Measurements from ENCODE around the gene OR10X1.

Gene OR10X1

GRCh38 chr1:158579733-158580132 is at the start of gene OR10X1:
Gene OR10X1, minus strand, starts transcription at chr1:158579899. Its CDS starts 0 bp downstream, at chr1:158579899.
- no peak for DNase-seq

GRCh38 chr1:158613764-158614163 is 34.1 kb upstream of the OR10X1 start:
- DNase-seq = no peak

GRCh38 chr1:158611916-158612315 is 32.2 kb upstream of the OR10X1 start:
- DNase-seq = no peak

- no peak for DNase-seq
Measured at GRCh38 chr1:158607296-158607695, 27.6 kb upstream of the OR10X1 start.

GRCh38 chr1:158604968-158605367 is 25.3 kb upstream of the OR10X1 start, which contains the start of gene OR10Z1:
Gene OR10Z1, plus strand, starts transcription at chr1:158605268. Its CDS starts 1,171 bp downstream, at chr1:158606439.
- DNase-seq = no peak

- DNase-seq = no peak
Measured at GRCh38 chr1:158600735-158601134, 21.0 kb upstream of the OR10X1 start.

- no peak for DNase-seq
Measured at GRCh38 chr1:158586942-158587341, 7.2 kb upstream of the OR10X1 start.

- no peak for DNase-seq
Measured at GRCh38 chr1:158583962-158584361, 4.3 kb upstream of the OR10X1 start.

GRCh38 chr1:158577561-158577960 is 2.1 kb downstream of the OR10X1 start:
- DNase-seq = no peak

GRCh38 chr1:158572226-158572625 is 7.5 kb downstream of the OR10X1 start:
- DNase-seq = no peak

GRCh38 chr1:158570480-158570879 is 9.2 kb downstream of the OR10X1 start, which contains the start of gene OR6P1:
Gene OR6P1, minus strand, starts transcription at chr1:158570580. Its CDS starts 6,976 bp downstream, at chr1:158563604.
- no peak for DNase-seq

GRCh38 chr1:158564608-158565007 is 15.1 kb downstream of the OR10X1 start:
- DNase-seq = no peak

GRCh38 chr1:158563853-158564252 is 15.8 kb downstream of the OR10X1 start:
- DNase-seq = no peak

GRCh38 chr1:158559696-158560095 is 20.0 kb downstream of the OR10X1 start:
- DNase-seq = no peak

- DNase-seq = no peak
Measured at GRCh38 chr1:158554352-158554751, 25.3 kb downstream of the OR10X1 start, which contains the start of gene OR6Y1. Gene OR6Y1, minus strand, starts transcription at chr1:158554405. Its CDS starts 6,300 bp downstream, at chr1:158548105.

- no peak for DNase-seq
Measured at GRCh38 chr1:158552296-158552695, 27.4 kb downstream of the OR10X1 start.

GRCh38 chr1:158547533-158547932 is 32.2 kb downstream of the OR10X1 start:
- DNase-seq = no peak

GRCh38 chr1:158537609-158538008 is 42.1 kb downstream of the OR10X1 start:
- DNase-seq = no peak

GRCh38 chr1:158534496-158534895 is 45.2 kb downstream of the OR10X1 start:
- no peak for DNase-seq

All from NCI-H82 (cell line).